PC-9 (cell line): ENCODE measurements around the gene OSER1. TPM values are rescaled to one million over a fixed set of nuclear protein-coding genes. Genes with fewer than 3 reads are reported as not detected.

Experiments used
- BruUV-seq: library from RNA; stranded (reverse); fragments of 400-500 nt; replicated peaks from 2 replicates; lab custom pipeline; 2021; lab: Mats Ljungman, UMichigan
- CTCF ChIA-PET: fragments of 300-600 bp; sonication (Branson Sonifier 250); formaldehyde crosslinking; loops from one replicate; lab custom pipeline; 2022; ENCODE audit warnings: antibody characterized with exemption; lab: Charles Lee
- POLR2A ChIA-PET: fragments of 300-600 bp; sonication (Branson Sonifier 250); formaldehyde crosslinking; loops from one replicate; lab custom pipeline; 2022; ENCODE audit warnings: antibody characterized with exemption; ENCODE audit not compliant: unreplicated experiment; lab: Charles Lee
- DNase-seq, 2 experiments: peaks; one replicate each; pipeline versions ENCODE4 v3.0.0 to v3.0.0-alpha.2; 2015 to 2022; ENCODE audit warnings: mixed read lengths in 1 of 2
- H2AFZ ChIP-seq: fragments of 200-600 bp; sonication (generic); 2 replicates; pipeline ENCODE4 v1.8.1; 2017; ENCODE audit warnings: antibody characterized with exemption
- H3F3A ChIP-seq: fragments of 200-600 bp; sonication (generic); 2 replicates; pipeline ENCODE4 v1.8.1; 2017; ENCODE audit warnings: antibody characterized with exemption, mild to moderate bottlenecking, low read depth; ENCODE audit not compliant: insufficient read depth
- H3K27ac ChIP-seq: fragments of 200-600 bp; sonication (generic); 2 replicates; pipeline ENCODE4 v1.6.1; 2016; ENCODE audit warnings: mixed run types
- H3K27me3 ChIP-seq: fragments of 200-600 bp; sonication (generic); 2 replicates; pipeline ENCODE4 v1.6.1; 2016; ENCODE audit warnings: low read depth, mixed run types; ENCODE audit not compliant: insufficient read depth
- H3K36me3 ChIP-seq: fragments of 200-600 bp; sonication (generic); 2 replicates; pipeline ENCODE4 v1.6.1; 2016; ENCODE audit warnings: low read depth, mixed run types
- H3K4me1 ChIP-seq: fragments of 200-600 bp; sonication (generic); replicated peaks from 2 replicates; pipeline ENCODE4 v1.6.1; 2016; ENCODE audit warnings: mixed run types; ENCODE audit not compliant: insufficient read depth
- H3K4me2 ChIP-seq: fragments of 200-600 bp; sonication (generic); 2 replicates; pipeline ENCODE4 v1.6.1; 2017; ENCODE audit warnings: mixed run types
- H3K4me3 ChIP-seq: fragments of 200-600 bp; sonication (generic); 2 replicates; pipeline ENCODE4 v1.6.1; 2016; ENCODE audit warnings: mixed run types
- H3K79me2 ChIP-seq: fragments of 200-600 bp; sonication (generic); 2 replicates; pipeline ENCODE4 v1.6.1; 2017; ENCODE audit warnings: low read depth, mixed run types
- H3K9me2 ChIP-seq: fragments of 200-600 bp; sonication (generic); 2 replicates; pipeline ENCODE4 v1.8.1; 2017; ENCODE audit warnings: mild to moderate bottlenecking; ENCODE audit not compliant: insufficient read depth
- H3K9me3 ChIP-seq: fragments of 200-600 bp; sonication (generic); 2 replicates; pipeline ENCODE4 v1.8.1; 2016; ENCODE audit warnings: low read depth; ENCODE audit not compliant: insufficient read depth
- H4K20me1 ChIP-seq: fragments of 200-600 bp; sonication (generic); 2 replicates; pipeline ENCODE4 v1.8.1; 2017; ENCODE audit not compliant: insufficient read depth
- EZH2 ChIP-seq: fragments of 200-600 bp; sonication (generic); IDR thresholded peaks from 2 replicates; pipeline ENCODE4 v1.8.0; 2017; ENCODE audit warnings: antibody characterized with exemption, low read depth
- intact Hi-C: fragments of 100-400 bp; cut with micrococcal nuclease; formaldehyde crosslinking; loops from one replicate; pipeline ENCODE4 v1.10.0; 2022; ENCODE audit not compliant: unreplicated experiment
- total RNA-seq: library from RNA; stranded (reverse); gene quantifications from 2 replicates; pipeline ENCODE4 v1.2.3, GENCODE V29; 2021
- TF ChIP-seq, protein P1 (sequence below): fragments of 200-600 bp; sonication (generic); conservative IDR thresholded peaks from 2 replicates; pipeline ENCODE4 v1.6.1; 2017; ENCODE audit warnings: mixed run types, antibody characterized with exemption, mild to moderate bottlenecking, moderate library complexity

OSER1 gene
- total RNA-seq, 1 experiment from 2014 or later: 136 TPM

DNA sequence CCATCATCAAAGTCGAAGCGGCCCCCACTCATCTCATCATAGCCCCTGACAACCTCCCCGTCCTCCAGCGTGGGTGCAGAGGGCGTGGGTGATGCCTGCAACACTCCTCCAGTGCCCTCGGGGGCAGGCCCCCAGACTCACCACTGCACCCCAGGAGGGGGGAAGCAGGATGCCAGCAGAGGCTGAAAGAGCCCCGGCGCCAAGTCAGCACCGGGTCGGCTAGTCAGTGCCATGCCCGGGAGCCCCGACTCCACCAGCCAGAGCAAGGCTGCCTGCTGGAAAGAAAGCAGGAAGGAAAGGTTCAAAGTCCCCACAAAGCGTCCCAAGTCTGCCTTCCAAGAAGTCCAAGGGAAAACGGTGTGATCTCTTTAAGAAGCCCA, 23.9 kb downstream of the OSER1 start:
- Histone ChIP-seq H3K27me3 (no peaks in the 10 kb centered on the region), H3K4me2 (peak overlapping the region; percentile 93), H3K27ac (peak overlapping the region; percentile 91), H3K4me1 (peaks cover 75% of the 10 kb centered on the region), H3K79me2 (peaks cover 51% of the 10 kb centered on the region), H3K4me3 (peak overlapping the region; percentile 97), H3F3A (peaks cover 52% of the 10 kb centered on the region), H2AFZ (peak overlapping the region; percentile 75), H3K36me3 (no peaks in the 10 kb centered on the region), H4K20me1 (no peaks in the 10 kb centered on the region), H3K9me2 (no peaks in the 10 kb centered on the region), H3K9me3 (no peaks in the 10 kb centered on the region)
- TF ChIP-seq EZH2: no peak
- TF ChIP-seq, protein P1, sequence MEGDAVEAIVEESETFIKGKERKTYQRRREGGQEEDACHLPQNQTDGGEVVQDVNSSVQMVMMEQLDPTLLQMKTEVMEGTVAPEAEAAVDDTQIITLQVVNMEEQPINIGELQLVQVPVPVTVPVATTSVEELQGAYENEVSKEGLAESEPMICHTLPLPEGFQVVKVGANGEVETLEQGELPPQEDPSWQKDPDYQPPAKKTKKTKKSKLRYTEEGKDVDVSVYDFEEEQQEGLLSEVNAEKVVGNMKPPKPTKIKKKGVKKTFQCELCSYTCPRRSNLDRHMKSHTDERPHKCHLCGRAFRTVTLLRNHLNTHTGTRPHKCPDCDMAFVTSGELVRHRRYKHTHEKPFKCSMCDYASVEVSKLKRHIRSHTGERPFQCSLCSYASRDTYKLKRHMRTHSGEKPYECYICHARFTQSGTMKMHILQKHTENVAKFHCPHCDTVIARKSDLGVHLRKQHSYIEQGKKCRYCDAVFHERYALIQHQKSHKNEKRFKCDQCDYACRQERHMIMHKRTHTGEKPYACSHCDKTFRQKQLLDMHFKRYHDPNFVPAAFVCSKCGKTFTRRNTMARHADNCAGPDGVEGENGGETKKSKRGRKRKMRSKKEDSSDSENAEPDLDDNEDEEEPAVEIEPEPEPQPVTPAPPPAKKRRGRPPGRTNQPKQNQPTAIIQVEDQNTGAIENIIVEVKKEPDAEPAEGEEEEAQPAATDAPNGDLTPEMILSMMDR: no peak
- ChIA-PET POLR2A (interaction anchor here (0.5 to 0.7 kb wide), 4 partner anchors 9 to 184 kb away, joined by 3 to 12 read pairs (median 5); no protein-coding TSS in a partner anchor), CTCF (interaction anchor here (0.5 to 4.8 kb wide), 4 partner anchors 25 to 728 kb away, joined by 4 to 61 read pairs (median 8); no protein-coding TSS in a partner anchor)
- DNase-seq: no peak
- intact Hi-C loops: loop anchor here (1.0 to 5.0 kb wide), 4 partner anchors 9 to 739 kb away; no protein-coding TSS in a partner anchor
- no TSS peak for BruUV-seq

DNA sequence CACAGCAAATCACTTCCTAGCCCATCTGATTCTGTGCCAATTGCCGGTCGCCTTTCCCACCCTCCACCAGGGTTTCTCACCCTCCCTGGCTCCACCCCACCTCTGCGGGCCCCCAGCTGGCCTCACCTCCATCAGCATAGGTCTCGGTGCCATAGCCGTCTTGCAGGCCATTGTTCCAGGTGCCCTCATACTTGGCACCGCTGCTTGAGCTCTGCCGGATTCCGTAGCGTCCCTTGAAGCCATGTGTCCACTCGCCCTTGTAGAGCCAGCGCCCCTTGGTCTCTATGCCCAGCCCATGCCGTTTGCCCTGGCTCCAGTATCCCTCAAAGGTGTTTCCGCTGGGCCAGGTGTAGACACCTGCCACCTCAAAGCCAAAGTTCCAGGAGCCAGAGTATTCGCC, 24.4 kb downstream of the OSER1 start:
- no peaks in the 10 kb centered on the region for H3K36me3 ChIP-seq
- BruUV-seq: no TSS peak
- intact Hi-C loops: loop anchor here (5.0 kb wide), 1 partner anchor 739 kb away; no protein-coding TSS in a partner anchor
- H3F3A ChIP-seq: peaks cover 52% of the 10 kb centered on the region
- H3K4me1 ChIP-seq: peaks cover 79% of the 10 kb centered on the region
- no peaks in the 10 kb centered on the region for H3K27me3 ChIP-seq
- no peaks in the 10 kb centered on the region for H3K9me3 ChIP-seq
- H3K4me2 ChIP-seq: peak overlapping the region; percentile 93
- H4K20me1 ChIP-seq: no peaks in the 10 kb centered on the region
- peak overlapping the region; percentile 75; the same call in 1 of the 2 replicates for H2AFZ ChIP-seq
- peak overlapping the region; percentile 91 for H3K27ac ChIP-seq
- POLR2A ChIA-PET: interaction anchor here (0.5 to 0.7 kb wide), 5 partner anchors 21 to 438 kb away, joined by 3 to 12 read pairs (median 6); no protein-coding TSS in a partner anchor
- H3K9me2 ChIP-seq: no peaks in the 10 kb centered on the region
- no peak for DNase-seq
- peak overlapping the region; percentile 97 for H3K4me3 ChIP-seq
- H3K79me2 ChIP-seq: peaks cover 56% of the 10 kb centered on the region
- CTCF ChIA-PET: interaction anchor here (0.6 kb wide), 1 partner anchor 26 kb away, joined by 4 read pairs; no protein-coding TSS in a partner anchor
- TF ChIP-seq, protein P1: no peak
- TF ChIP-seq EZH2: no peak

DNA sequence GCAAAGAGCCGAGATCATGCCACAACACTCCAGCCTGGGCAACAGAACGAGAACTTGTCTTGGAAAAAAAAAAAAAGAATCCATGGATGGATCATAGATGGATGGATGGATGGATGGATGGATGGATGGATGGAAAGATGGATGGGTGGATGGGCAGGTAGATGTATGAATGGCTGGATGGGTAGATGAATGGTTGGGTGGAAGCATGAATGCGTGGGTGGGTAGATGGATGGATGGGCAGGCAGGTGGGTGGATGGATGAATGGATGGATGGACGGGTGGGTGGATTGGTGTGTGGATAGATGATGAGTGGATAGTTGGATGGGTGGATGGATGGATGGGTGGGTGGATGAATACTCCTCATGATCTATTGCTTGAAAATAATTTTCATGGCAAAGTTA, 25.0 kb downstream of the OSER1 start:
- Histone ChIP-seq H2AFZ (no peak overlapping the region), H3K9me3 (no peaks in the 10 kb centered on the region), H3F3A (peaks cover 52% of the 10 kb centered on the region), H3K27me3 (no peaks in the 10 kb centered on the region), H4K20me1 (no peaks in the 10 kb centered on the region), H3K4me1 (peaks cover 79% of the 10 kb centered on the region), H3K4me3 (peak overlapping the region; percentile 97), H3K36me3 (0 out of 2 replicates have a peak, but pooled peaks cover 5% of the 10 kb centered on the region), H3K27ac (peak overlapping the region; percentile 91), H3K79me2 (peaks cover 62% of the 10 kb centered on the region), H3K9me2 (no peaks in the 10 kb centered on the region), H3K4me2 (peak overlapping the region; percentile 93)
- no peak for DNase-seq
- no peak for TF ChIP-seq EZH2
- TF ChIP-seq, protein P1: no peak
- ChIA-PET CTCF (no interaction called here), POLR2A (interaction anchor here (0.5 to 0.7 kb wide), 3 partner anchors 21 to 424 kb away, joined by 3 to 6 read pairs (median 5); no protein-coding TSS in a partner anchor)
- TSS peak; percentile 13 for BruUV-seq
- intact Hi-C loops: loop anchor here (5.0 kb wide), 1 partner anchor 738 kb away; no protein-coding TSS in a partner anchor
